ENCODE measurements around the gene ACTL8.
"Not testable (repeated sequence)": the region's sequence is repeated elsewhere in the genome, so short reads cannot be mapped to it uniquely, and the experiment has no call there.

The ACTL8 gene

GRCh38 chr1:17743008-17743647 is 12.0 kb upstream of the ACTL8 start:
- H3K9me3 ChIP-seq (ENCODE audit: insufficient read depth, low read length), result no peaks in the 10 kb centered on the region
- H3K9ac ChIP-seq (ENCODE audit: insufficient read length, low read depth), result no peak overlapping the region
- DNase-seq (ENCODE audit: low read depth, low spot score), result no peak
- TF ChIP-seq SUZ12 (IDR thresholded peaks at IDR 0.05; ENCODE audit: extremely low read depth, insufficient read depth, insufficient read length) (no peak), YY1 (IDR thresholded peaks at IDR 0.05; ENCODE audit: insufficient read depth, insufficient read length) (no peak)
- no peaks in the 10 kb centered on the region for H3K36me3 ChIP-seq (ENCODE audit: insufficient read depth, insufficient read length, low read length)
- H3K27me3 ChIP-seq (ENCODE audit: insufficient read depth, insufficient read length), result no peaks in the 10 kb centered on the region
- H3K4me1 ChIP-seq (ENCODE audit: insufficient read depth, insufficient read length), result peaks cover 4% of the 10 kb centered on the region
- H3K4me3 ChIP-seq (ENCODE audit: insufficient read length, low read depth), result no peak overlapping the region

- Histone ChIP-seq H3K36me3 (ENCODE audit: insufficient read depth, insufficient read length, low read length) (no peaks in the 10 kb centered on the region), H3K4me1 (ENCODE audit: insufficient read depth, insufficient read length) (peaks cover 4% of the 10 kb centered on the region), H3K4me3 (ENCODE audit: insufficient read length, low read depth) (no peak overlapping the region), H3K27me3 (ENCODE audit: insufficient read depth, insufficient read length) (no peaks in the 10 kb centered on the region), H3K9me3 (ENCODE audit: insufficient read depth, low read length) (no peaks in the 10 kb centered on the region), H3K9ac (ENCODE audit: insufficient read length, low read depth) (no peak overlapping the region)
- TF ChIP-seq YY1 (IDR thresholded peaks at IDR 0.05; ENCODE audit: insufficient read depth, insufficient read length), result no peak
- TF ChIP-seq ZNF274 (IDR thresholded peaks at IDR 0.05; ENCODE audit: low read depth, low read length), result no peak
- TF ChIP-seq SUZ12 (IDR thresholded peaks at IDR 0.05; ENCODE audit: extremely low read depth, insufficient read depth, insufficient read length), result no peak
- no peak for DNase-seq (ENCODE audit: low read depth, low spot score)
Observed at GRCh38 chr1:17743925-17744324, 11.2 kb upstream of the ACTL8 start.

GRCh38 chr1:17744666-17745478 is 10.3 kb upstream of the ACTL8 start:
- H3K4me3 ChIP-seq (ENCODE audit: insufficient read length, low read depth), result no peak overlapping the region
- H3K9ac ChIP-seq (ENCODE audit: insufficient read length, low read depth), result no peak overlapping the region
- DNase-seq (ENCODE audit: low read depth, low spot score), result no peak
- no peak for TF ChIP-seq SUZ12 (IDR thresholded peaks at IDR 0.05; ENCODE audit: extremely low read depth, insufficient read depth, insufficient read length)
- no peak for TF ChIP-seq YY1 (IDR thresholded peaks at IDR 0.05; ENCODE audit: insufficient read depth, insufficient read length)
- no peak for TF ChIP-seq ZNF274 (IDR thresholded peaks at IDR 0.05; ENCODE audit: low read depth, low read length)
- peaks cover 4% of the 10 kb centered on the region for H3K4me1 ChIP-seq (ENCODE audit: insufficient read depth, insufficient read length)
- H3K9me3 ChIP-seq (ENCODE audit: insufficient read depth, low read length), result no peaks in the 10 kb centered on the region
- H3K36me3 ChIP-seq (ENCODE audit: insufficient read depth, insufficient read length, low read length), result no peaks in the 10 kb centered on the region
- no peaks in the 10 kb centered on the region for H3K27me3 ChIP-seq (ENCODE audit: insufficient read depth, insufficient read length)

GRCh38 chr1:17745479-17745955 is 9.6 kb upstream of the ACTL8 start:
- Histone ChIP-seq H3K4me1 (ENCODE audit: insufficient read depth, insufficient read length) (peaks cover 4% of the 10 kb centered on the region), H3K4me3 (ENCODE audit: insufficient read length, low read depth) (no peak overlapping the region), H3K9me3 (ENCODE audit: insufficient read depth, low read length) (no peaks in the 10 kb centered on the region), H3K9ac (ENCODE audit: insufficient read length, low read depth) (no peak overlapping the region), H3K27me3 (ENCODE audit: insufficient read depth, insufficient read length) (no peaks in the 10 kb centered on the region), H3K36me3 (ENCODE audit: insufficient read depth, insufficient read length, low read length) (no peaks in the 10 kb centered on the region)
- DNase-seq (ENCODE audit: low read depth, low spot score), result no peak
- TF ChIP-seq SUZ12 (IDR thresholded peaks at IDR 0.05; ENCODE audit: extremely low read depth, insufficient read depth, insufficient read length), result no peak
- no peak for TF ChIP-seq YY1 (IDR thresholded peaks at IDR 0.05; ENCODE audit: insufficient read depth, insufficient read length)
- TF ChIP-seq ZNF274 (IDR thresholded peaks at IDR 0.05; ENCODE audit: low read depth, low read length), result no peak

GRCh38 chr1:17746281-17746680 is 8.9 kb upstream of the ACTL8 start:
- H3K9me3 ChIP-seq (ENCODE audit: insufficient read depth, low read length); DNase-seq (ENCODE audit: low read depth, low spot score); H3K4me3 ChIP-seq (ENCODE audit: insufficient read length, low read depth); H3K4me1 ChIP-seq (ENCODE audit: insufficient read depth, insufficient read length); H3K9ac ChIP-seq (ENCODE audit: insufficient read length, low read depth); H3K27me3 ChIP-seq (ENCODE audit: insufficient read depth, insufficient read length); H3K36me3 ChIP-seq (ENCODE audit: insufficient read depth, insufficient read length, low read length): not testable (repeated sequence)

- Histone ChIP-seq H3K36me3 (ENCODE audit: insufficient read depth, insufficient read length, low read length) (no peaks in the 10 kb centered on the region), H3K27me3 (ENCODE audit: insufficient read depth, insufficient read length) (no peaks in the 10 kb centered on the region), H3K9ac (ENCODE audit: insufficient read length, low read depth) (no peak overlapping the region), H3K9me3 (ENCODE audit: insufficient read depth, low read length) (no peaks in the 10 kb centered on the region), H3K4me1 (ENCODE audit: insufficient read depth, insufficient read length) (peaks cover 4% of the 10 kb centered on the region), H3K4me3 (ENCODE audit: insufficient read length, low read depth) (no peak overlapping the region)
- DNase-seq (ENCODE audit: low read depth, low spot score), result no peak
- no peak for TF ChIP-seq YY1 (IDR thresholded peaks at IDR 0.05; ENCODE audit: insufficient read depth, insufficient read length)
- TF ChIP-seq SUZ12 (IDR thresholded peaks at IDR 0.05; ENCODE audit: extremely low read depth, insufficient read depth, insufficient read length), result no peak
- no peak for TF ChIP-seq ZNF274 (IDR thresholded peaks at IDR 0.05; ENCODE audit: low read depth, low read length)
Observed at GRCh38 chr1:17746920-17747319, 8.2 kb upstream of the ACTL8 start.

- Histone ChIP-seq H3K27me3 (ENCODE audit: insufficient read depth, insufficient read length) (no peaks in the 10 kb centered on the region), H3K9ac (ENCODE audit: insufficient read length, low read depth) (no peak overlapping the region), H3K36me3 (ENCODE audit: insufficient read depth, insufficient read length, low read length) (no peaks in the 10 kb centered on the region), H3K4me3 (ENCODE audit: insufficient read length, low read depth) (no peak overlapping the region), H3K9me3 (ENCODE audit: insufficient read depth, low read length) (peaks cover 16% of the 10 kb centered on the region), H3K4me1 (ENCODE audit: insufficient read depth, insufficient read length) (no peaks in the 10 kb centered on the region)
- TF ChIP-seq ZNF274 (IDR thresholded peaks at IDR 0.05; ENCODE audit: low read depth, low read length) (no peak), YY1 (IDR thresholded peaks at IDR 0.05; ENCODE audit: insufficient read depth, insufficient read length) (no peak), SUZ12 (IDR thresholded peaks at IDR 0.05; ENCODE audit: extremely low read depth, insufficient read depth, insufficient read length) (no peak)
- DNase-seq (ENCODE audit: low read depth, low spot score), result no peak
Observed at GRCh38 chr1:17750333-17750732, 4.8 kb upstream of the ACTL8 start.

Measured in NT2/D1 (cell line).